ENCODE measurements around the gene MARCO.

- TF ChIP-seq CTCF (IDR thresholded peaks at IDR 0.05 in 8 of 11, conservative IDR thresholded peaks at IDR 0.05 in 3 of 11): no peak
- no peak for TF ChIP-seq POLR2AphosphoS5 (IDR thresholded peaks at IDR 0.05)
These were observed 27.2 kb downstream of the MARCO start for GRCh38 chr2:118968961-118969733.

Measured in spleen (tissue), 7 donors.